Measurements from ENCODE around the gene TIMP1.
"Not testable (repeated sequence)": the region's sequence is repeated elsewhere in the genome, so short reads cannot be mapped to it uniquely, and the experiment has no call there.

TIMP1 gene

DNA sequence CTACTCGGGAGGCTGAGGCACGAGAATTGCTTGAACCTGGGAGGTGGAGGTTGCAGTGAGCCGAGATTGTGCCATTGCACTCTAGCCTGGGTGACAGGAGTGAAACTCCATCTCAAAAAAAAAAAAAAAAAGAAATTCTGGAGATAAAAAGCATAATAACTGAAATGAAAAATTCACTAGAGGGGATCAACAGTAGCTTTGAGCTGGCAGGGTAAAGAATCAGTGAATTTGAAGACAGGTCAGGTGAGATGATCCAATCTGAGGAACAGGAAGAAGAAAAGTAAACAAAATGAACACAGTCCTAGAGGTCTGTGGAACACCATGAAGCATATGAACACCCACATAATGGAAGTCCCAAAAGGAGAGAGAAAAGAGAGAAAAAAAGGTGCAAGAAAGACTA is 15.0 kb downstream of the TIMP1 start:
- no peak for TF ChIP-seq CTCF (conservative IDR thresholded peaks at IDR 0.05; ENCODE audit: low read length)
- DNase-seq (ENCODE audit: low read depth) = no peak
- no peak overlapping the region for H3K4me3 ChIP-seq (ENCODE audit: low read length)

DNA sequence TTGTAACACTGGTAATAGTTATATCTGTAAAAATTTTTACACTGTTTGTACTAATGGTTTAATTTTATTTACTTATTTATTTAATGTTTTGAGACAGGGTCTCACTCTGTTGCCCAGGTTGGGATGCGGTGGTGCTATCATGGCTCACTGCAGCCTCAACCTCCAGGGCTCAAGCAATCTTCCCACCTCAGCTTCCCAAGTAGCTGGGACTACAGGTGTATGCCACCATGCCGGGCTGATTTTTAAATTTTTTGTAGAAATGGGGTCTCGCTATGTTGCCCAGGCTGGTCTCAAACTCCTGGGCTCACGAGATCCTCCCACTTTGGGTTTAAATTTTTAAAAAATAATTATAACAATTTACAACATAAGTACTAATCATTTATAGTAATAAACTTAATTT is 20.9 kb downstream of the TIMP1 start:
- H3K4me3 ChIP-seq (ENCODE audit: low read length); DNase-seq (ENCODE audit: low read depth): not testable (repeated sequence)

GRCh38 chrX:47605024-47605423 is 22.8 kb downstream of the TIMP1 start:
- H3K4me3 ChIP-seq (ENCODE audit: low read length) = no peak overlapping the region
- no peak for TF ChIP-seq CTCF (conservative IDR thresholded peaks at IDR 0.05; ENCODE audit: low read length)
- DNase-seq (ENCODE audit: low read depth) = no peak

- TF ChIP-seq CTCF (conservative IDR thresholded peaks at IDR 0.05; ENCODE audit: low read length) = no peak
- peak; percentile 7 for DNase-seq (ENCODE audit: low read depth)
- H3K4me3 ChIP-seq (ENCODE audit: low read length) = no peak overlapping the region
Observed at GRCh38 chrX:47607091-47607490, 24.9 kb downstream of the TIMP1 start.

DNA sequence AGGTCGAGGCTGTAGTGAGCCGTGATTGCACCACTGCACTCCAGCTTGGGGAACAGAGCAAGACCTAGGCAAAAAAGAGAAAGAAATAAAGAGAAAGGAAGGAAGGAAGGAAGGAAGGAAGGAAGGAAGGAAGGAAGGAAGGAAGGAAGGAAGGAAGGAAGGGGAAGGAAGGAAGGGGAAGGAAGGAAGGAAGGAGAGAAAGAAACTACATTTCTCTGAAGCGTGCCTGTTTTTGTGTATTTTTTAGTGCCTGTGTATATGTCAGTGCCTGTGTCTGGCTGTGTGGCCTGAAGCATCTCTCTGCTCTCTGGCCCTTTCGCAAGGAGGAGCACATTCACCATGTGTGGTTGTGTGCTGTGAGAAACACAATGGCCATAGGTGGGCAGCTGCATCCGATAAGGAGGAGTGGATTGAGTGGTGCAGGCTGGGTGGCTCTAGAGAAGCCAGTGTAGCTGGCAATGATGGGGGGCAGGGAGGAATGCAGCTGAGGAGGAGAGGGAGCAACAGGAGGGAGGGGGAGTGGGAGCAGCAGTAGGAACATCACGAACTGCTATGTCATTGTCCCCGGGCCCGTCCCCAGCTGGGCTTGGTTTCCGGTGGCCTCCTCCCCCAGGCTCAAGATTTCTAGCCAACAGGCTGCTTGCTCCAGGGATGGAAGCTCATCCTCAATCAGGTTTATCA is 26.0 kb downstream of the TIMP1 start:
- no peak for TF ChIP-seq CTCF (conservative IDR thresholded peaks at IDR 0.05; ENCODE audit: low read length)
- no peak for DNase-seq (ENCODE audit: low read depth)
- H3K4me3 ChIP-seq (ENCODE audit: low read length) = no peak overlapping the region

- no peak overlapping the region for H3K4me3 ChIP-seq (ENCODE audit: low read length)
- TF ChIP-seq CTCF (conservative IDR thresholded peaks at IDR 0.05; ENCODE audit: low read length) = no peak
- DNase-seq (ENCODE audit: low read depth) = no peak
Observed at GRCh38 chrX:47610511-47610910, 28.3 kb downstream of the TIMP1 start.

DNA sequence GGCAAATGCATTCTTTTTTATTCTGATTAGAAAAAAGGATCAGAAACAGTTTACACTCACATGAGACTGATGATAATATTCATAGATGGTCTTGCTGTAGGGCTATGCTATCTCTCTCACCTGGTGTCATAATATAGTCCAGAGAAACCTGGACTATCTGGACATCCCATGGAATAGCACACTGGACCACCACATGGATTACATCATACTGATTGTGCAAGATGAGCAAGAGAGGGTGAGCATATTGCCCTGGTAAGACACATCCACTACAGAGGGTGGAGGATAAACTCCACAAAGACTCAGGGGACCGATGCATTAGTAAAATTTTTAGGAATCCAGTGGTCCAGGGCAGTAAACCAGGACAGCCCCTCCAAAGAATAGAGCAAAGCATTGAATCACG is 29.3 kb downstream of the TIMP1 start:
- no peak for TF ChIP-seq CTCF (conservative IDR thresholded peaks at IDR 0.05; ENCODE audit: low read length)
- DNase-seq (ENCODE audit: low read depth) = no peak
- H3K4me3 ChIP-seq (ENCODE audit: low read length) = no peak overlapping the region

GRCh38 chrX:47611926-47612325 is 29.7 kb downstream of the TIMP1 start:
- H3K4me3 ChIP-seq (ENCODE audit: low read length) = no peak overlapping the region
- TF ChIP-seq CTCF (conservative IDR thresholded peaks at IDR 0.05; ENCODE audit: low read length) = no peak
- no peak for DNase-seq (ENCODE audit: low read depth)
